ENCODE measurements around the gene MRPL16.

The MRPL16 gene

GRCh38 chr11:59814021-59814420, 3.4 kb upstream of the MRPL16 start:
- peaks cover 0 to 4% of the 10 kb centered on the region in 2 experiments for H3K4me1 ChIP-seq (ENCODE audit: control insufficient read depth in 1 of 2, insufficient read depth in 2 of 2, low read length in 2 of 2)
- H3K4me3 ChIP-seq (ENCODE audit: low read depth, low read length), result no peak overlapping the region
- H3K27me3 ChIP-seq (ENCODE audit: insufficient read depth, low read length), result no peaks in the 10 kb centered on the region
- H2AK5ac ChIP-seq (ENCODE audit: low read length), result no peak overlapping the region
- H3K27ac ChIP-seq (ENCODE audit: low read depth, low read length), result no peak overlapping the region
- no CpG with 5 or more reads among the region's 1 CpG for WGBS (ENCODE audit: extremely low coverage, insufficient coverage, insufficient read length)
- H3K4me2 ChIP-seq (ENCODE audit: low read length), result no peak overlapping the region
- no peak overlapping the region for H4K12ac ChIP-seq (ENCODE audit: low read depth, low read length)
- no peak overlapping the region for H4K8ac ChIP-seq (ENCODE audit: low read depth, low read length)
- H3K9ac ChIP-seq (ENCODE audit: low read length), result no peak overlapping the region
- no peak for DNase-seq
- H2AFZ ChIP-seq (ENCODE audit: insufficient read depth, low read length, poor library complexity), result no peak overlapping the region
- H3K14ac ChIP-seq (ENCODE audit: low read length), result no peak overlapping the region
- no peak overlapping the region for H4K91ac ChIP-seq (ENCODE audit: low read depth, low read length)
- H3K79me1 ChIP-seq (ENCODE audit: low read length), result peaks cover 4% of the 10 kb centered on the region
- H3K23ac ChIP-seq (ENCODE audit: low read length), result no peak overlapping the region
- H2BK5ac ChIP-seq (ENCODE audit: low read depth, low read length, poor library complexity), result no peak overlapping the region
- no peak overlapping the region for H3K18ac ChIP-seq (ENCODE audit: low read length)
- H3K9me3 ChIP-seq (ENCODE audit: insufficient read depth, low read depth, low read length), result no peaks in the 10 kb centered on the region
- H3K4ac ChIP-seq (ENCODE audit: low read depth, low read length), result no peak overlapping the region
- H2BK12ac ChIP-seq (ENCODE audit: low read length), result no peak overlapping the region
- H3K36me3 ChIP-seq (ENCODE audit: control insufficient read depth in 1 of 2, insufficient read depth in 2 of 2, low read length in 2 of 2), result no peaks in the 10 kb centered on the region
- H2BK120ac ChIP-seq (ENCODE audit: insufficient read depth, low read length, poor library complexity), result no peak overlapping the region
- H3K79me2 ChIP-seq (ENCODE audit: control insufficient read depth, insufficient read depth, low read length, poor library complexity), result no peaks in the 10 kb centered on the region

- Histone ChIP-seq H3K27ac (ENCODE audit: low read depth, low read length) (no peak overlapping the region), H2BK5ac (ENCODE audit: low read depth, low read length, poor library complexity) (no peak overlapping the region), H3K14ac (ENCODE audit: low read length) (no peak overlapping the region), H3K36me3 (ENCODE audit: control insufficient read depth in 1 of 2, insufficient read depth in 2 of 2, low read length in 2 of 2) (no peaks in the 10 kb centered on the region), H4K8ac (ENCODE audit: low read depth, low read length) (peak overlapping the region; percentile 15), H3K4me2 (ENCODE audit: low read length) (no peak overlapping the region), H2BK12ac (ENCODE audit: low read length) (peak overlapping the region; percentile 34), H2BK120ac (ENCODE audit: insufficient read depth, low read length, poor library complexity) (no peak overlapping the region), H3K9me3 (ENCODE audit: insufficient read depth, low read depth, low read length) (no peaks in the 10 kb centered on the region), H3K4ac (ENCODE audit: low read depth, low read length) (no peak overlapping the region), H3K18ac (ENCODE audit: low read length) (no peak overlapping the region), H2AK5ac (ENCODE audit: low read length) (no peak overlapping the region), H3K9ac (ENCODE audit: low read length) (no peak overlapping the region), H4K12ac (ENCODE audit: low read depth, low read length) (no peak overlapping the region), H3K4me3 (ENCODE audit: low read depth, low read length) (no peak overlapping the region), H3K4me1 (ENCODE audit: control insufficient read depth in 1 of 2, insufficient read depth in 2 of 2, low read length in 2 of 2) (peaks cover 0 to 4% of the 10 kb centered on the region in 2 experiments), H4K91ac (ENCODE audit: low read depth, low read length) (no peak overlapping the region), H3K27me3 (ENCODE audit: insufficient read depth, low read length) (no peaks in the 10 kb centered on the region), H3K23ac (ENCODE audit: low read length) (no peak overlapping the region), H3K79me1 (ENCODE audit: low read length) (peaks cover 4% of the 10 kb centered on the region), H3K79me2 (ENCODE audit: control insufficient read depth, insufficient read depth, low read length, poor library complexity) (no peaks in the 10 kb centered on the region), H2AFZ (ENCODE audit: insufficient read depth, low read length, poor library complexity) (no peak overlapping the region)
- DNase-seq, result no peak
- WGBS (ENCODE audit: extremely low coverage, insufficient coverage, insufficient read length), result no CpG with 5 or more reads among the region's 1 CpG
Measured at GRCh38 chr11:59813364-59813763, 2.8 kb upstream of the MRPL16 start.

GRCh38 chr11:59812220-59812619, 1.6 kb upstream of the MRPL16 start:
- Histone ChIP-seq H2AFZ (ENCODE audit: insufficient read depth, low read length, poor library complexity) (no peak overlapping the region), H2BK12ac (ENCODE audit: low read length) (no peak overlapping the region), H3K14ac (ENCODE audit: low read length) (no peak overlapping the region), H3K23ac (ENCODE audit: low read length) (no peak overlapping the region), H3K36me3 (ENCODE audit: control insufficient read depth in 1 of 2, insufficient read depth in 2 of 2, low read length in 2 of 2) (no peaks in the 10 kb centered on the region), H3K4ac (ENCODE audit: low read depth, low read length) (no peak overlapping the region), H3K9me3 (ENCODE audit: insufficient read depth, low read depth, low read length) (no peaks in the 10 kb centered on the region), H3K18ac (ENCODE audit: low read length) (no peak overlapping the region), H3K27ac (ENCODE audit: low read depth, low read length) (no peak overlapping the region), H2AK5ac (ENCODE audit: low read length) (no peak overlapping the region), H3K4me3 (ENCODE audit: low read depth, low read length) (no peak overlapping the region), H2BK5ac (ENCODE audit: low read depth, low read length, poor library complexity) (no peak overlapping the region), H4K12ac (ENCODE audit: low read depth, low read length) (no peak overlapping the region), H4K91ac (ENCODE audit: low read depth, low read length) (no peak overlapping the region), H3K4me2 (ENCODE audit: low read length) (no peak overlapping the region), H3K79me1 (ENCODE audit: low read length) (peaks cover 4% of the 10 kb centered on the region), H3K4me1 (ENCODE audit: control insufficient read depth in 1 of 2, insufficient read depth in 2 of 2, low read length in 2 of 2) (peaks cover 0 to 4% of the 10 kb centered on the region in 2 experiments), H4K8ac (ENCODE audit: low read depth, low read length) (no peak overlapping the region), H2BK120ac (ENCODE audit: insufficient read depth, low read length, poor library complexity) (no peak overlapping the region), H3K27me3 (ENCODE audit: insufficient read depth, low read length) (no peaks in the 10 kb centered on the region), H3K79me2 (ENCODE audit: control insufficient read depth, insufficient read depth, low read length, poor library complexity) (no peaks in the 10 kb centered on the region), H3K9ac (ENCODE audit: low read length) (no peak overlapping the region)
- no CpG with 5 or more reads among the region's 2 CpGs for WGBS (ENCODE audit: extremely low coverage, insufficient coverage, insufficient read length)
- no peak for DNase-seq

- Histone ChIP-seq H4K8ac (ENCODE audit: low read depth, low read length) (peak overlapping the region; percentile 72), H3K18ac (ENCODE audit: low read length) (no peak overlapping the region), H2AFZ (ENCODE audit: insufficient read depth, low read length, poor library complexity) (no peak overlapping the region), H2BK12ac (ENCODE audit: low read length) (no peak overlapping the region), H3K79me2 (ENCODE audit: control insufficient read depth, insufficient read depth, low read length, poor library complexity) (no peaks in the 10 kb centered on the region), H3K27ac (ENCODE audit: low read depth, low read length) (no peak overlapping the region), H3K4me3 (ENCODE audit: low read depth, low read length) (no peak overlapping the region), H3K36me3 (ENCODE audit: control insufficient read depth in 1 of 2, insufficient read depth in 2 of 2, low read length in 2 of 2) (peaks cover 8 to 10% of the 10 kb centered on the region in 2 experiments), H2BK5ac (ENCODE audit: low read depth, low read length, poor library complexity) (no peak overlapping the region), H3K14ac (ENCODE audit: low read length) (no peak overlapping the region), H4K91ac (ENCODE audit: low read depth, low read length) (no peak overlapping the region), H2BK120ac (ENCODE audit: insufficient read depth, low read length, poor library complexity) (no peak overlapping the region), H3K4ac (ENCODE audit: low read depth, low read length) (no peak overlapping the region), H3K9ac (ENCODE audit: low read length) (no peak overlapping the region), H4K12ac (ENCODE audit: low read depth, low read length) (no peak overlapping the region), H3K23ac (ENCODE audit: low read length) (no peak overlapping the region), H3K4me1 (ENCODE audit: control insufficient read depth in 1 of 2, insufficient read depth in 2 of 2, low read length in 2 of 2) (peaks cover 0 to 4% of the 10 kb centered on the region in 2 experiments), H3K79me1 (ENCODE audit: low read length) (peaks cover 4% of the 10 kb centered on the region), H2AK5ac (ENCODE audit: low read length) (no peak overlapping the region), H3K27me3 (ENCODE audit: insufficient read depth, low read length) (no peaks in the 10 kb centered on the region), H3K9me3 (ENCODE audit: insufficient read depth, low read depth, low read length) (no peaks in the 10 kb centered on the region), H3K4me2 (ENCODE audit: low read length) (peak overlapping the region; percentile 65)
- no CpG with 5 or more reads among the region's 8 CpGs for WGBS (ENCODE audit: extremely low coverage, insufficient coverage, insufficient read length)
- no peak for DNase-seq
Measured at GRCh38 chr11:59810911-59811259, 307 bp upstream of the MRPL16 start.
